H1 (cell line): Measurements from ENCODE around the gene TK2. TPM values are rescaled to one million over a fixed set of nuclear protein-coding genes. Genes with fewer than 3 reads are reported as not detected.

Experiments used
- CBX5 ChIP-seq: fragments of 300-800, 300-1000 bp; sonication (generic); IDR thresholded peaks from 2 replicates; pipeline ENCODE4 v1.7.1; 2016; ENCODE audit warnings: antibody characterized with exemption, low read length, low read depth
- SIX5 ChIP-seq: IDR thresholded peaks from 2 replicates; pipeline ENCODE4 v1.6.1; 2011; ENCODE audit warnings: mild to moderate bottlenecking, low read depth, low read length
- SUZ12 ChIP-seq: fragments of 200-600 bp; sonication (generic); IDR thresholded peaks from 2 replicates; pipeline ENCODE4 v1.6.1; 2012; ENCODE audit warnings: mild to moderate bottlenecking, inconsistent platforms, low read length, moderate library complexity, mixed read lengths
- polyA plus RNA-seq, 7 experiments: library from polyadenylated mRNA; depleted of rRNA in 3 of 7; stranded (reverse) in 5 of 7; unstranded in 2 of 7; fragments of >200 nt in 5 of 7; fragments of 200-250 nt in 2 of 7; gene quantifications; 1 replicate in 5 of 7; 2 replicates in 1 of 7; 4 replicates in 1 of 7; pipeline versions ENCODE4 v1.2.1 to v1.2.3, GENCODE V29; 2011 to 2013; ENCODE audit warnings: missing spikeins in 2 of 7, mixed read lengths in 2 of 7
- total RNA-seq: library from RNA; stranded (reverse); fragmentation: NEBNext Ultra II Directional; extraction: Animal tissue kit (Norgen Biotek cat#: 25700); gene quantifications from 2 replicates; pipeline ENCODE4 v1.2.1, GENCODE V29; 2021

Gene TK2
- total and polyA plus RNA-seq, 2 of the 8 experiments (the other 6 are each of a cell fraction or from before 2014, with no cell fraction given), result 2.7 to 3.6 TPM

DNA sequence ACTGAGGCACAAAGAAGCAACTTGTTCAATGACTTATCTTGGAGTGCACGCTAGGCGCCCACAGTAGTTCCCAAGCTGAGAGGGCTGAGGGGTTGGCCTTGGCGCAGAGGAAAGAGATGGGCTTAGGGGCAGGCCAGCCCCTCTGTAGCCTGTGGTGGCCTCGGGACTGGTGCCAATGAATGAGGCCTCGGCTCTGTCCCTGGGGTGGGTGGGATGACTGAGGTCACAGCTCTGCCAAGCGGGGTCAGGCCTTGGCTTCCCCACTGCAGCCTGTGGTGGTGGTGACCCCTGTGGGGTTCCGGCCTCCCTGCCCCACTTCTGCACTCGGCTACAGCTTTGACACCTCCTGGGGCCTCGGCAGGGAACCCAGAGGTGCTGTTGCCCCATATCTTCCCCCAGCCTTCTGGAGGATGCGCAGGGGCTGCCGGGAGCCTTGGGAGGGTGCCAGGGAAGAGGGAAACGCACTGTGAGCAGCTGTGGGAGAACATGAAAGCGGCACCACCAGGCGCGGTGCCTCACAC lies 76.8 kb downstream of the TK2 start (continued):
- TF ChIP-seq SUZ12, result no peak
- no peak for TF ChIP-seq SIX5
- no peak for TF ChIP-seq CBX5
